K562 (cell line): ENCODE data around the gene ADM2.

Experiments
- CTCF ChIP-seq, 3 experiments: IDR thresholded peaks in 2 of 3; conservative IDR thresholded peaks in 1 of 3; 2 replicates each; pipeline ENCODE4 v1.5.1; 2011 to 2012; ENCODE audit warnings: low read length in 3 of 3, mild to moderate bottlenecking in 3 of 3, control low read depth in 2 of 3, improper control_type of control experiment in 1 of 3, inconsistent platforms in 1 of 3, low read depth in 1 of 3, mixed read lengths in 1 of 3, moderate library complexity in 1 of 3; ENCODE audit not compliant: insufficient read depth in 2 of 3
- NFIC ChIP-seq: fragments of 450-650 bp; IDR thresholded peaks from 2 replicates; pipeline ENCODE4 v1.6.1; 2017; ENCODE audit warnings: mild to moderate bottlenecking, inconsistent platforms
- ZFP36 ChIP-seq: fragments of 150-350 bp; IDR thresholded peaks from 2 replicates; pipeline ENCODE4 v1.6.1; 2018; ENCODE audit warnings: low read length, low read depth; ENCODE audit not compliant: partially characterized antibody

DNA sequence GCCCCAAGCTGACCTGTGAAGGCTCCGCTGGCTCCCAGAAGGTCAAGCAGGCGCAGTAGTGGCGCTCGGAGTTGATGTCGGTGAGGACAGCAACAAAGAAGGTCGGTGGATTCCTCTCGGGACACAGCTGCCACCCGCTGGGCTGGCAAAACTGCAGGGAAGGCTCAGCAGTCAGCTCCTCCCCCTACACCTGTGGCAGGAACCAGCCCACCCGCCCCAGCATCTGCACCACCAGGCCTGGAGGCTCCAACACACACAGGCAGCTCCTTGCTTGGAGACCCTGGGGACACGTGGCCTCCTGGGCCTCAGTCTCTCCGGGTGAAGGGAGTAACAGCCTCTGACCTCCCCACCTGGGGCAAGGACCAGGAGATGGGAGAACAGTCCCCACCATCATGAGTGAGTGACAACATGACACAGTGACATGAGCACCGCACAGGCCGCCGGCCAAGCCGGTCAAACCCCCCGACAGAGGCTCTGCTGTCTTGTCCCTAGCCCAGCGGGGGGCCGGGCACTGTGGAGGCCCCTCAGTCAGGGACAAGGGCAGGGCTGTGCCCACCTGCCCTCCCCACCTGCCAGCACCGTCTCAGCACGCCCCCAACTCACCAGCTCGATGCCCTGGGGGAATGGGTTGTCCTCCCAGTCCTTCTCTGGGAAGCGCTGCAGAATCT, 13.4 kb upstream of the ADM2 start:
- TF ChIP-seq NFIC (no peak), ZFP36 (no peak), CTCF (IDR thresholded peaks at IDR 0.05 in 2 of 3, conservative IDR thresholded peaks at IDR 0.05 in 1 of 3; ENCODE audit: insufficient read depth in 2 of 3, low read depth in 1 of 3, low read length in 3 of 3) (no peak)
